LNCaP clone FGC (cell line): ENCODE data around the gene DIO3.

ENCODE experiments used
- DNase-seq: peaks from one replicate; pipeline ENCODE4 v3.0.0-alpha.2; 2011; ENCODE audit warnings: low read depth
- H3K4me3 ChIP-seq: 2 replicates; pipeline ENCODE4 v1.5.1; 2011; ENCODE audit warnings: mild to moderate bottlenecking, low read depth, low read length, control low read depth
- CTCF ChIP-seq: IDR thresholded peaks from 2 replicates; pipeline ENCODE4 v1.5.1; 2012; ENCODE audit warnings: mild to moderate bottlenecking; ENCODE audit not compliant: control insufficient read depth, insufficient read depth; ENCODE audit errors: extremely low read depth

DIO3 gene

GRCh38 chr14:101584055-101584859 lies 23.0 kb downstream of the DIO3 start:
- no peak overlapping the region for H3K4me3 ChIP-seq
- no peak for DNase-seq
- no peak for TF ChIP-seq CTCF

- TF ChIP-seq CTCF: no peak
- no peak overlapping the region for H3K4me3 ChIP-seq
- DNase-seq: no peak
These were observed 23.9 kb downstream of the DIO3 start for GRCh38 chr14:101585211-101585610.

GRCh38 chr14:101586531-101587430 lies 25.5 kb downstream of the DIO3 start:
- H3K4me3 ChIP-seq: no peak overlapping the region

GRCh38 chr14:101587441-101587911 lies 26.2 kb downstream of the DIO3 start:
- TF ChIP-seq CTCF: no peak
- DNase-seq: no peak
- no peak overlapping the region for H3K4me3 ChIP-seq

More at GRCh38 chr14:101586531-101587430, 25.5 kb downstream of the DIO3 start:
- TF ChIP-seq CTCF: no peak
- DNase-seq: no peak

GRCh38 chr14:101588286-101588975 lies 27.1 kb downstream of the DIO3 start:
- H3K4me3 ChIP-seq: no peak overlapping the region
- no peak for TF ChIP-seq CTCF
- no peak for DNase-seq

- H3K4me3 ChIP-seq: no peak overlapping the region
- no peak for DNase-seq
- no peak for TF ChIP-seq CTCF
These were observed 27.7 kb downstream of the DIO3 start for GRCh38 chr14:101588990-101589389.
